HG03135 (cell line): Measurements from ENCODE around the gene ATP1A2.
"Not testable (repeated sequence)": the region's sequence is repeated elsewhere in the genome, so short reads cannot be mapped to it uniquely, and the experiment has no call there.

Experiments used
- ATAC-seq: cut with Tn5 transposase; IDR thresholded peaks from one replicate; pipeline ENCODE4 v1.9.1; 2021; ENCODE audit warnings: mild to moderate bottlenecking, moderate library complexity; ENCODE audit not compliant: unreplicated experiment

Gene ATP1A2

DNA sequence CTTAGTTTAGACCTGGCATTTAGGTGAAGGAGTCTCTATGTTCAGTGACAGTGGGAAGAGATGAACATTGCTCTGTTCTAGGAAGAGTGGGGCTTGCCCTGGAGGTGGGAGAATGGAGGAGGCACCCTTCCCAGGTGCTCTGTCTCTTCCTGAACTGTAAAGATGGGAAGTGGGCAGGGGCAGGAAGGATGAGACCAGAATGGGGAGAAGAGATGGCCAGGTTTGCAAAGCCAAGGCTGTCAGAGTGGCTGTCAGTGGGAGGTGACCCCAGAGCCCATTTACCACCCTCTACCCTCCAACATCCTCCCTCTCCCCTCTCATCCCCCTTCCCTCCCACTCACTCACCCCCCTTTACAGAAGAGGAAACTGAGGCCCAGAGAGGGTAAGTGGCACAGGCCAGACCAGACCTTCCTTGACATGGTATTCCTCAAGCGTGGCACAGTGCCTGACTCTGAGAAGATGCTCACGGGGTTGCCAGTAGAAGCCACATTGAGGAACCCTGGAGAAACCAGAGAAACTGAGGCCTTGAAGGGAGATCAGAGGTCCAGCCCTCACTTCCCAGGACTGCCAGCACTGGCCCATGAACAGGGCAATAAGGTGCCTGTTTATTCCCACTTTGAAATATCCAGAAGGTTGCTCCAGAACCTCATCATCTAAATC, 15.7 kb upstream of the ATP1A2 start:
- no peak for ATAC-seq

DNA sequence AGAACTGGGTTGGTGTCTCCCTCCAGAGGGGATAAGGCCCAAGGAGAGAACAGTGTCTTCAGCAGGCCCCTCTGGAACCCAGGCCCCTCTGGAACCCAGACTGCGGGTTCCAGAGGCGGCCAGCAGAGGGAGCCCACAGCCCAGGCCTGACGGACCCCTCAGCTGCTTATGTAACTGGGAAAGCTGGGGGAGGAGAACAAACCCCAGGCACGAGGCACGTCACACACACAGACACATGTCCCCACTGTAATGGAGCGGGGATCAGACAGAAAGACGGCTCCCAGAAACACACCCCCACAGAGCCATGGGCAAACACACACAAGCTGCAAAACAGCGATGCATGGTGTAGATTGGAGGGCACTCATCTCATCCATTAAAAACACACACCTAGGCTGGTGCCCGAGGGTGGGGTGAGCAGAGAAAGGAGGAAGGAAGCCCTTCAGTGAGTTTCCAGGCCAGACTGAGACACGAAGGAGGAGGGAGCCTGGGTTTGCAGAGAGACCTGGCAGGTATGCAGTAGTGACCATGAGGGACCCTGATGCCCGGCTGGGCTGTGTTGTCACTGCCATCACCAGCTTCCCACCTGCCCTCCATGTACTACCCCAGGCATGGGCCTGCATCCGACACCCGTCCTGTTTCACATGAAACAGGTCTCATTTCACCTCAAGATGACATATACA, 14.4 kb upstream of the ATP1A2 start:
- no peak for ATAC-seq

DNA sequence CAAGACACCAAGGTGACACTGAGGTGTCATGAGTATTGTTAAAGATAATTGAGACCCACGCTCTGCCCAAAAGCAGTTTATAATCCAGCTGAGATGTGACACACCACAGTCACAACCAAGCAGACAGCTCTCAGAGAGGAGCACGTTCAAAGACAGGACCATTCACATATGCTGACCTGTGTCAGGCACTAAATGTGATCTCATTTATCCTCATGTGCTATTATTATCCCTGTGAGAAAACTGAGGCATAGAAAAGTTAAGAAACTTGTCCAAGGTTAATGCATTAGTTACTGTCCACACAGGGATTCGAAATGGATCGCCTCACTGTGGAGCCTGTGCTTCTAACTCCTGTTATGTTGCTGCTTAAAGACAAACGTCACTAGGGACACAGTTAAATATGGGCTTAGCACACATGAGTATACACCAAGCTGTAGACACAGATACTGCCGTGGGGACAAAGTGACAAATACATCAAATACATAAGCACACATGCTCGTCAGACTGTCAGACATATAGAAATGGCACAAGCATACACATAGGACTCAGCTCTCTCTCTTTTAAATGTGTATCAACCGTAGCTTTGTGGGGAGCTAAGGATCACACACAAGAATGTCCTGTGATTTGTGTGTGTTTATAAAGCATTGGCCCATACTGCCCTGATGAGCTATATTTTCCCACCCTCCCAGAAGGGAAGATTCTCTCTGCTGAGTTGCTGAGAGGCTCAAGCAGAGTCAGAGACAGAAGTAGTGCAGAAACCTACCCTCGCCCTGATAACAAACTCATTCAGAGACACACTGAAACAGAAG, 13.6 kb upstream of the ATP1A2 start:
- no peak for ATAC-seq

DNA sequence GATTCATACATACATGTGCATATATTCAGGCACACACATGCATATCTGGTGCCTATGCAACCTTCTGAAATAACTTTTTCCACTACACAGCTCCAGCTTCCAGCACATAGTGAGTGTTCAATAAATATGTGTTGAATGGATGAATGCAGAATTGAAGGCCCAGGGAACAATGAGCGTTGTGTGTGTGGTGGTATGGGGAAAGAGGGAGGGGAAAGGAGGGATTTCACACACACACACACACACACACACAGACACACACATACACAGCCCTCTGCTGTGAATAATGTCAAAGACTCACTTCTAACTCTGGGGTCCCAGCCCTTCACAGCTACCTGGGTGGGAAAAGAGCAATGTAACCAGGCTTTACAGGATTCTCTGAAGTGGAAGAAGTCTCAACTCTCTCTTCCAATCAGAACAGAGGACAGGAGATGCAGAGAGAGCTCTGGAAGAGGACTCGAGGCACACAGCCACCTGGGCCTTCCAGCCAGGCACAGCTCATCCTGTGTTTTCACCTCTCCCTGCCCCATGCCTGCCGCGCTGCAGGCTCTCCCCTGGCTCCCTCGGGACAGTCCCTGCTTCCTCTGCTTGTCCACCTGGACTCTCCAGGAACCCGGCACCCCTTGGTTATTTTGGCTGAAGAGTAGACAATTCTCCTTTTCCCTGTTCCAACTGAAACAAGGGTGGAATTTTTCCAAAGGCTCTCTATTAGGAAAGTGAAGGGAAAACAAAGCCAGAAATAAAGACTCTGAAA, 11.7 kb upstream of the ATP1A2 start:
- no peak for ATAC-seq

DNA sequence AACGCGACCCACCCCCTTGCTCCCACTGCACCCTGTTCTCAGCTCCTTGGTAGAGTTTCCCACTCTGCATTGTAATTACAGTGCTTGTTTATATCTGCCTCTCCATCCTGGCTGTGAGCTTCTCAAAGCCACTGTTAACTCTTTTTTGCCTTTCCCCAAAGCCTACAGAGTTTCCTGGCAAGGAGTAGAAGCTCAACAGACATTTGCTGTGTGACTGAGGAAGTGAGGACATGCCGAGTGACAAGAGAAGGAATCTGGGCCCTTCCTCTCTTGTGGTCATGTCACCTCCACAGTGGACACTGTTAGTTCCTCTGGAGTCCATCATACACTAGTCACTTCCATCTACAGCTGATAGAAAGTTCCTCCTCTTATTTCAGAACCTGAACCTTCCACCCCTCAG, 11.1 kb upstream of the ATP1A2 start:
- no peak for ATAC-seq

DNA sequence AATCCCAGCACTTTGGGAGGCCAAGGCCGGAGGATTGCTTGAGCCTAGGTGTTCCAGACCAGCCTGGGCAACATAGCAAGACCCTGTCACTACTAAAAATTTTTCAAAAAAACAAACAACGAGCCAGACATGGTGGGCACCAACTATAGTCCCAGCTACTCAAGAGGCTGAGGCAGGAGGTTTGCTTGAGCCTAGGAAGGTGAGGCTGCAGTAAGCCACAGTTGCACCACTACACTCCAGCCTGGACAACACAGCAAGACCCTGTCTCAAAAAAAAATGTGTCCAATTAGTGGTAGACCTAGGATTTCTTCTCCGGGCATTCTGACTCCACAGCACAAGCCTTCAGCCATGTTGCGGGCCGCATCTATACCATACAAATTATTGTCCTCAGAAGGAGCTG, 10.4 kb upstream of the ATP1A2 start:
- no peak for ATAC-seq

DNA sequence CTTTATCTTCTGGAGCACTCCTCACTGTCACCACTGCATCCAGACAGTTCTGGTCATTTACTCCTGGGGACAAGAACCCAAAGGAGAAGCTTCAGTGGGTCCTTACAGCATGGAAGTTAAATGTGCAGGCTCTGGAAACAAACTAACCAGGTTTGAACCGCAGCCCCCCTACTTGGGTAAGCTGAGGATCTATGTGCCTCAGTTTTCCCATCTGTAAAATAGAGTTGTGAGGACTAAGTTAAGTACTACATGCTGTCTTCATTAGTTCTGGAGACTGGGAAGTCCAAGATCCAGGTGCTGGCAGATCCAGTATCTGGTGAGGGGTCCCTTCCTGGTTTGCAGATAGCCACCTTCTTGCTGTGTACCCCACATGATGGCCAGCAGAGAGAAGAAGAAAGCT, 8.0 kb upstream of the ATP1A2 start:
- ATAC-seq, result no peak

DNA sequence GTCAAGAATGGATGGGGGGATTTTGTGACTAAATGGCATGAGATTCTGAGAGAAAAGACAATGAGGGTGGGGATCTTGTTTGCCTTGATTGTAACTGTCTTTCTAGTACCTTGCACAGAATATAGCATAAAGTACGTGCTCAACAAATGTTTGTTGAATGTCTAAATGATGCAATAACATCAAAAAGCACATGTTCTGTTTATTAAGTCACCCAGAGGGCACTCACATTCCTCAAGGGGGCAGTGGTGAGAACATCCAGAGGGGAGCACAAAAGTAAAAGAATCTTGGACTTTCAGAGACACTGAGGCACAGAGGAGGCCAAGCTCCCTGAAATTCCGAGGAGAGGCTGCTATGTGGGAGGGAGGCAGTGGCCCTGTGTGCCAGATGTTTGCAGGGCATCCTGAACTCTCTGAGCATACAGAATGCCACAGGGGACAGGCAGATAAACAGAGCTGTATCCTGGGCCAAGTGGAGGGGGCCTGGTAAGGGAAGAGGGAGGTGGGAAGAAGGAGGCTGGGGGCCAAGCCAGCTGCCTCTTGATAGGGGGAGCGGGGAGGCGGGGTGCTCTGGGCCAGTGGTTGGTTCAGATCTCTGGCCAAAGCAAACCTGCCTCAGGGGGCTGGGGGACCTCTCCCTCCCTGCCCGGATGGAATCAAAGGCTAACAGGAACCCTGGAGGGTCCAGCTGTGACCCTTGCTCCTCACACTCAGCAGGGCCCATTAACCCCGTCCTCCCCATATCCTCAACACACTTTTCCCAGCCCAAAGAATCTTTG, 6.5 kb upstream of the ATP1A2 start:
- no peak for ATAC-seq

DNA sequence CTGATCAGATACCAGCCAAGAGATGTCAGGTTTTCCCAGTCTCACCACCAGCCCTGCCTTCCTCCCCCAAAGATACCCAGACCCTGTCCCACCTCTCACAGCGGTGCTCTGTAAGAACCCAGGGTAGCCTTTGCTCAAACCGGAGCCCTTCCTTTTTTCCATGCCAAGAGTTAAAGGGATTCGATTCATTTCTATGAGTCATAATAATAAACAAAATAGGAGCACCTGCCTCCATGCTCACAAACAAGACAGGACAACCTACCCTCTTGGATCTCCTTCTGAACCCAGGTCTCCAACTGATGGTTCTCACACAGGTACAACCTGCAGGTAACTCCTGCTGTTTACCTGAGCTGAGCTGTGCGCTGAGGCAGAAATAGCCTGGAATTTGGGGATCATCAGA, 5.9 kb upstream of the ATP1A2 start:
- no peak for ATAC-seq

DNA sequence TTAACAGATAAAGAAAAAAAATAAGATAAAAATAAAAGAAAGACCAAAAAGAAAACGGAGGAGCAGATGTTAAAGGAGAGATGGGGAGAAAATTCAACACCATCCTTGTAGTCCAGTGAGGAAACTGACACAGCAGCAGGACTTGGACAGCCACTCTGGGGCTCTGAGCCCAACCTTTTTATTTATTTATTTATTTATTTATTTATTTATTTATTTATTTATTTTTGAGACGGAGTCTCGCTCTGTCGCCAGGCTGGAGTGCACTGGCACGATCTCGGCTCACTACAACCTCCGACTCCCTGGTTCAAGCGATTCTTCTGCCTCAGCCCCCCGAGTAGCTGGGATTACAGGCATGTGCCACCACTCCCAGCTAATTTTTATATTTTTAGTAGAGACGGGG, 4.1 kb upstream of the ATP1A2 start:
- ATAC-seq, result not testable (repeated sequence)

DNA sequence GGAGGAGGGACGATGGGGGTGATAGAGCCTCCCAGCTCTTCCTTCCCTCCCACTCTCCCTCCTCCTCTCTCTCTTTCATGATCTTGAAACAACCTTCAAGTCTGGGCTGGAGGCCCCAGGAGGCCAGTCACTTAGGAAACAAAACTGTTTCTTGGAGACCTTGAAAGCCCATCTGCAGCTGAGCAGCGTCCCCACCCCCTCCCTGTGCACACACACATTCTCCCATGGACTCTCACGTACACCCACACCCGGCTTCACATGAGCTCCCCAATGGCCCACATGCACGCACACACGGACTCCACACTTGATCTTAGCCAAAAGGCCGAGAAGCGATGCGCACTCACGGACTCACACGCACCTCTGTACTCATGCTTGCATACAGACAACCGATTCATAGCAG, 3.2 kb upstream of the ATP1A2 start:
- ATAC-seq, result no peak

DNA sequence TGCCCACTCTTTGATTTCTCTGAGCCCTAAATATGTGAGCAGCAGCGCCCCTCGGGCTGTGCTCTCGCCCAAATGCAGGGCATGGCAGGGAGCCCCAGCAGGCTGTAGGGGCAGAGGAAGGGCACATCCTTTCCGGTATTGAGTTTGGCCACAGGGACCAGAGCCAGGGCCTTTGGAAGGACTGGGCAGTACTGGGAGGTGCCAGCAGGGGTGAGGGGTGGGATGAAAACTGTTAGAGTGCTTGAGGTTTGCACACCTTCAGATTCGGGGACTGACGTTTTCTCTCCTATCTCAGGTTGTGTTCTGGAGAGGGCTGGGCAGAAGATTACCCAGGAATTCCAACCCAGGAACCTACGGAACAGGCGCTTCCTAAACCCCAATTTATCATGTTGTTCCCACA, 2.2 kb upstream of the ATP1A2 start:
- ATAC-seq, result no peak

DNA sequence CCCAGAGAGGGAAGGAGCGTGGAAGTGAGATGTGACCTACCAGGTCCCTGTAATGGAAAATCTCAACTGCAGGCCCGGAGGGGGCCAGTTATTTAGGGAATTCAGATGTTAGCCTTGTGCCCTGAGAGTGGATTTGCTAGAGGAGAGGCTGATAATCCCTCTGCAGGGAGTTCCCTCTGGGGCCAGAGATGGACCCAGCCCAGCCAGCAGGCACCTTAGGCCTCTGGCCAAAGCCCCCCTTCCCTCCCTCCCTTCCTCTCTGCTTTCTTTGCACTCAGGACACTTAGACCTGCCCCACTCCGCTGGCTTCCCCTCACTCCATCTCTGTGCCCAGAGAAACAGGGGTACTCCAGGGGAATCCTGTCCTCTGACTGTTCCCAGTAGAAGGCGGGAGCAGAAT, 1.5 kb upstream of the ATP1A2 start:
- ATAC-seq, result no peak

DNA sequence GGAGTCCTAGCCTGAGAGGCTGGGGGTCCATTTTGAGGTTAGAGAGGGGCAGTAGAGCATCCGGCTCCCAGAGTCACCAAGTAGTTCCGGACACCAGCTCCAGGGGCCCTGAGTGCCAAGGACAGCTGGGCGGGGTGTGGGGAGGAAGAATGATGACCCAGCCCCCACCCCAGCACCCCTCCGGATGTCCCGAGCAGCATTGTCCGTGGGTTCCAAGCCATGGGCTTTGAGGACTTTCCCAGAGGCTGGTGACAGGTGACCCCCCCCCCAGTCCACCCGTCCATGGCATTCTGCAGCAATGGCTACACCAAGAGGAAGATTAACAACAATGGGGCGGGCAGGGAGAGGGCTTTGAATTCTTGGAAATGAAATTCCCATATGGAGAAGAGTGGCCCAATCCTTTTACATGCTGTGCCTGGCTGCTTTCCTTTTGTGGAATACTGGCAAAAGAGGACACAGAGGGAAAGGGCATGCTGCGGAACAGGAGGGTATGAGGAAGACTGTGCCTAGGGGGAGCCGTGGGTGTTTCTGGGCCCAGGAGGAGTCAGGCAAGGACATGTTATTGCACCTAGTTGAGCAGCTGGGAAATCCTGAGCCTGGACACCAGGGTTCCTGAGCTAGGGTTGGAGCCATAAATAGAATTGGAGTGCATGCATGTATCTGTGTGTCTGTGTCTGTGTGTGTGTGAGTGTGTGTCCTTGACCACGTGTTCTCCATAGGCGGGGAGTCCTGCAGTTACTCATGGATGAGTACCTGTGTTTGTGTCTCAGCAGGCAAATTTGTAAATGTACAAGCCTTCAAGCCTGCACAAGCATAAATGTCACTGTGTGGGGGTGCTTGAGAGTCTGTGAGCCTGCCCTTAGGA, 956 bp downstream of the ATP1A2 start:
- ATAC-seq, result no peak

DNA sequence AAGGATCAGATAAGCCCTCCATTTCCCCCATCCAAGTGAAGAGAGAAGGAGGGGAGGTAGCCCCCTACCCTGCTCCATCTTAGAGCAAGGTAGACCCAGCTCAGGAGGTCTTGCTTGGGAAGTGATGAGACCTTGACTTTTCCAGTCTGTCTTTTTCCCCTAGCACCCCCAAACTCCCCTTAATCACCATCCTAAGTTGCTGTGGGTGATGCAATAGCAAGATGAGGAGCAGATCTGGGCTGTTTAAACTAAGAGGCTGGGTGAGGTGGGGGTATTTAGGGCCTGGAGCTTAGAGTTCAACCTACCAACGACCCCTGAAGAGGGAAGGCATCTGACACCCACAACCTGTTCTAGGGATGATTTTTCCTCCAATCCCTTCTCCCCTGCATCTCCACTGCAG, 1.7 kb downstream of the ATP1A2 start:
- ATAC-seq, result no peak

DNA sequence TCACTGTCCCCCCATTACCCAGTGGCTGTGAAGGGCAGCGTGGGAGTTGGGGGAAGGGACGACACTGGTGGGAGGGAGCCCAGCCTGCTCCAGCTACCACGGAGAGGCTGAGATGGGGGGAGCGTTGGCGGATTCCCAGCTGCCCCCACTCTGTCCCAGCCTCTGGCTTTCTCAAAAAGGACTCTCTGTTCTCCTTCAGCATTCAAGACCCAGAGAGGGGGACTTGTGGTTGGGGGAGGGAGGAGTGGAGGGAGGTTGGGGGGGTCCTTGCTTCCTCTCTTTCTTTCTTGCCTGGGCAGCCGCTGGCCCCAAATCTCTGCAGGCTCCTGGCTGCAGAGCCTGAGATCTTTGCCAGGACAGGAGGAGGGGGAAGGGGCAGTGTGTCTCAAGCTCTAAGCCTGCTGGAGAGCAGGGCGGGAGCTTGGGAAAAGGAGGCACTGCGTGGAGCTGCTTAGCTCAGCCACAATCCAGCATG, 2.2 kb downstream of the ATP1A2 start:
- ATAC-seq, result no peak

DNA sequence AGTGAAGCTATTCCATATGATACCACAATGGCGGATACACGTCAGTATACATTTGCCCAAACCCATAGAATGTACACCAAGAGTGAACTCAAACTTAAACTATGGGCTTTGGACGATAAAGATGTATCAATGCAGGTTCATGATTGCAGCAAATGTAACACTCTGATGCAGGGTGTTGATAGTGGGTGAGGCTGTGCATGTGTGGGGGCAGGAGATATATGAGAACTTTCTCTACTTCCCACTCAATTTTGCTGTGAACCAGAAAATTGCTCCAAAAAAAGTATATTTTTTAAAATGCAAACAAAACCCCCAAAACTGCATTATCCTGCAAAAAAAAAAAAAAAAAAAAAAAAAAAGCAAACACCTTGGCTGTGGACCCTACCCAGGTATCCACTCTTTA, 3.4 kb downstream of the ATP1A2 start:
- ATAC-seq, result no peak

DNA sequence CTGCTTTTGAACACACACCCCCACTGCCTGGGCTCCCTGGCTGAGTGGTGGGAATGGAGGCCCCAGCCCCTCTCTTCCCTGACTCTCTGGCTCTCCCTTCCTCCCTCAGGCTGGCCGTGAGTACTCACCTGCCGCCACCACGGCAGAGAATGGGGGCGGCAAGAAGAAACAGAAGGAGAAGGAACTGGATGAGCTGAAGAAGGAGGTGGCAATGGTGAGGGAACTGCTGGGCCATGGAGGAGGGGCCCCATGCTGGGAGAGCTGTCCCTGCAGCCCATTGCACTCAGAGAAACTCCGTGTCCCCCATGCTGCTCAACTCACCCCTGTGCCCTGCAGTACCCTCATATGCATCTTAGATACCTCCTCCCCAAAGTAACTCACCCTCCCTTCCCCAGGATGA, 5.2 kb downstream of the ATP1A2 start:
- ATAC-seq, result no peak

DNA sequence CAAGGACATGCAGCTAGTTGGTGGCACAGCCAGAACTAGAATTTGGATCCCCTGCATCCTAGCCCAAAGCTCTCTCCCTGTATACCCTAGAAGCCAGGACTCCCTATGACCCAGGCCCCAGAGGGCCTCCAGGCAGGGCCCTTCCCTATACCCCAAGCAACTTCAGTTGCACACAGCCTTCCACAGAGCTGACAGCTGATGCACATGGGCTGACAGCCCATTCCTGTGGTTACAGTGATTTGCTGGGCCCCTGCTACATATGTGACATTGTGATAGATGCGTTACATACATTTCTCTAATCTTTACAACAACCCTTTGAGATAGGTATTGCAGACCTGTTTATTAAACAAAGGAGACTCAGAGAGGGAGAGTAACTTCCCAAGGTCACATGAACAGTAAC, 5.8 kb downstream of the ATP1A2 start:
- ATAC-seq, result no peak
